Thyroid gland (tissue), 4 donors: ENCODE measurements around the gene COL5A2.

Source experiments
- POLR2A ChIP-seq, 2 donors: fragments of 450-650 bp; IDR thresholded peaks; one replicate each; pipeline ENCODE4 v1.6.1; 2017; ENCODE audit warnings: antibody characterized with exemption in 2 of 2, mild to moderate bottlenecking in 2 of 2, moderate library complexity in 1 of 2
- TF ChIP-seq, protein P1 (sequence below), 6 experiments: fragments of 200-600 bp in 3 of 6; fragments of 450-650 bp in 3 of 6; sonication (generic) in 3 of 6; IDR thresholded peaks; one replicate each; pipeline ENCODE4 v1.5.1; 2016 to 2019; ENCODE audit warnings: antibody characterized with exemption in 6 of 6, mild to moderate bottlenecking in 2 of 6, inconsistent platforms in 1 of 6, moderate library complexity in 1 of 6

DNA sequence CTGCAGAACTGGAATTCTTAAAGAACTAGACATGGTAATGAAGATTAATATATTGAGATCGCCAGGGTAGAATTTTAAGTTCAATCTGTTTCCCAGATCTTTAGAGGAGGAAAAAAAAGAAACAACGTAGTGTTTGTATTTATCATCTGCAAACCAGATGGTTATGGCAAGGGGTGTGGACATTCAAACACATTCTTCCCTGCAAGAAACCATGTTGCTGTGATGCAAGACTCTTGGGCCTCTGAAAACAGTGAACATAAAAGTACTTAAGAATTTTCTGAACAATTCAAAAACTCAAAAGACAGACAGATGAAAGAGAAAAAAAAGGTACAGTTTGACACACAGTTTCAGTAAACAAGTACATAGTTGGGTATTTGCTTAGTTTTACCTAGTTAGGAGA lies 35.6 kb downstream of the COL5A2 start:
- TF ChIP-seq, protein P1, sequence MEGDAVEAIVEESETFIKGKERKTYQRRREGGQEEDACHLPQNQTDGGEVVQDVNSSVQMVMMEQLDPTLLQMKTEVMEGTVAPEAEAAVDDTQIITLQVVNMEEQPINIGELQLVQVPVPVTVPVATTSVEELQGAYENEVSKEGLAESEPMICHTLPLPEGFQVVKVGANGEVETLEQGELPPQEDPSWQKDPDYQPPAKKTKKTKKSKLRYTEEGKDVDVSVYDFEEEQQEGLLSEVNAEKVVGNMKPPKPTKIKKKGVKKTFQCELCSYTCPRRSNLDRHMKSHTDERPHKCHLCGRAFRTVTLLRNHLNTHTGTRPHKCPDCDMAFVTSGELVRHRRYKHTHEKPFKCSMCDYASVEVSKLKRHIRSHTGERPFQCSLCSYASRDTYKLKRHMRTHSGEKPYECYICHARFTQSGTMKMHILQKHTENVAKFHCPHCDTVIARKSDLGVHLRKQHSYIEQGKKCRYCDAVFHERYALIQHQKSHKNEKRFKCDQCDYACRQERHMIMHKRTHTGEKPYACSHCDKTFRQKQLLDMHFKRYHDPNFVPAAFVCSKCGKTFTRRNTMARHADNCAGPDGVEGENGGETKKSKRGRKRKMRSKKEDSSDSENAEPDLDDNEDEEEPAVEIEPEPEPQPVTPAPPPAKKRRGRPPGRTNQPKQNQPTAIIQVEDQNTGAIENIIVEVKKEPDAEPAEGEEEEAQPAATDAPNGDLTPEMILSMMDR (IDR thresholded peaks at IDR 0.05), result no peak
- TF ChIP-seq POLR2A (IDR thresholded peaks at IDR 0.05), result no peak
